Measurements from ENCODE around the gene MORN5. TPM values are rescaled to one million over a fixed set of nuclear protein-coding genes. Genes with fewer than 3 reads are reported as not detected.

MORN5 gene
- total RNA-seq, 1 donor from 2014 or later: not detected

- Mint-ChIP-seq H3K4me3 (ENCODE audit: unreplicated experiment) (no peak overlapping the region), H3K36me3 (ENCODE audit: unreplicated experiment) (peaks cover 49% of the 10 kb centered on the region), H3K9me3 (ENCODE audit: unreplicated experiment) (no peaks in the 10 kb centered on the region), H3K4me1 (ENCODE audit: unreplicated experiment) (no peaks in the 10 kb centered on the region), H3K27me3 (ENCODE audit: unreplicated experiment) (no peaks in the 10 kb centered on the region), H3K27ac (ENCODE audit: unreplicated experiment) (no peak overlapping the region)
- DNase-seq (ENCODE audit: extremely low spot score, unreplicated experiment): no peak
- peak; percentile 38 for TF ChIP-seq CTCF (IDR thresholded peaks at IDR 0.05)
Observed at GRCh38 chr9:122144836-122145591, 14.7 kb upstream of the MORN5 start.

- no peaks in the 10 kb centered on the region for H3K4me1 Mint-ChIP-seq (ENCODE audit: unreplicated experiment)
- no peak overlapping the region for H3K4me3 Mint-ChIP-seq (ENCODE audit: unreplicated experiment)
- DNase-seq (ENCODE audit: extremely low spot score, unreplicated experiment): no peak
- peaks cover 49% of the 10 kb centered on the region for H3K36me3 Mint-ChIP-seq (ENCODE audit: unreplicated experiment)
- H3K27ac Mint-ChIP-seq (ENCODE audit: unreplicated experiment): no peak overlapping the region
- no peaks in the 10 kb centered on the region for H3K27me3 Mint-ChIP-seq (ENCODE audit: unreplicated experiment)
- TF ChIP-seq CTCF (IDR thresholded peaks at IDR 0.05): no peak
- H3K9me3 Mint-ChIP-seq (ENCODE audit: unreplicated experiment): no peaks in the 10 kb centered on the region
Observed at GRCh38 chr9:122145592-122145863, 14.2 kb upstream of the MORN5 start.

- Mint-ChIP-seq H3K27me3 (ENCODE audit: unreplicated experiment) (no peaks in the 10 kb centered on the region), H3K27ac (ENCODE audit: unreplicated experiment) (no peak overlapping the region), H3K4me3 (ENCODE audit: unreplicated experiment) (no peak overlapping the region), H3K4me1 (ENCODE audit: unreplicated experiment) (peaks cover 1% of the 10 kb centered on the region), H3K9me3 (ENCODE audit: unreplicated experiment) (no peaks in the 10 kb centered on the region), H3K36me3 (ENCODE audit: unreplicated experiment) (peaks cover 30% of the 10 kb centered on the region)
- no peak for DNase-seq (ENCODE audit: extremely low spot score, unreplicated experiment)
- TF ChIP-seq CTCF (IDR thresholded peaks at IDR 0.05): no peak
Observed at GRCh38 chr9:122151267-122151828, 8.4 kb upstream of the MORN5 start.

- no peak for TF ChIP-seq CTCF (IDR thresholded peaks at IDR 0.05)
- no peak overlapping the region for H3K4me3 Mint-ChIP-seq (ENCODE audit: unreplicated experiment)
- no peak overlapping the region for H3K27ac Mint-ChIP-seq (ENCODE audit: unreplicated experiment)
- peaks cover 27% of the 10 kb centered on the region for H3K4me1 Mint-ChIP-seq (ENCODE audit: unreplicated experiment)
- no peaks in the 10 kb centered on the region for H3K9me3 Mint-ChIP-seq (ENCODE audit: unreplicated experiment)
- peaks cover 7% of the 10 kb centered on the region for H3K36me3 Mint-ChIP-seq (ENCODE audit: unreplicated experiment)
- DNase-seq (ENCODE audit: extremely low spot score, unreplicated experiment): no peak
- H3K27me3 Mint-ChIP-seq (ENCODE audit: unreplicated experiment): peaks cover 4% of the 10 kb centered on the region
Observed at GRCh38 chr9:122155796-122156195, 3.9 kb upstream of the MORN5 start.

GRCh38 chr9:122158202-122158601 lies 1.5 kb upstream of the MORN5 start:
- no peak for DNase-seq (ENCODE audit: extremely low spot score, unreplicated experiment)
- TF ChIP-seq CTCF (IDR thresholded peaks at IDR 0.05): peak; percentile 51
- Mint-ChIP-seq H3K27me3 (ENCODE audit: unreplicated experiment) (peaks cover 22% of the 10 kb centered on the region), H3K9me3 (ENCODE audit: unreplicated experiment) (peaks cover 9% of the 10 kb centered on the region), H3K27ac (ENCODE audit: unreplicated experiment) (no peak overlapping the region), H3K4me3 (ENCODE audit: unreplicated experiment) (peak overlapping the region; percentile 20), H3K4me1 (ENCODE audit: unreplicated experiment) (peaks cover 27% of the 10 kb centered on the region), H3K36me3 (ENCODE audit: unreplicated experiment) (no peaks in the 10 kb centered on the region)

All from osteocyte (in vitro differentiated cells).